Measurements from ENCODE around the gene RMI2.

DNA sequence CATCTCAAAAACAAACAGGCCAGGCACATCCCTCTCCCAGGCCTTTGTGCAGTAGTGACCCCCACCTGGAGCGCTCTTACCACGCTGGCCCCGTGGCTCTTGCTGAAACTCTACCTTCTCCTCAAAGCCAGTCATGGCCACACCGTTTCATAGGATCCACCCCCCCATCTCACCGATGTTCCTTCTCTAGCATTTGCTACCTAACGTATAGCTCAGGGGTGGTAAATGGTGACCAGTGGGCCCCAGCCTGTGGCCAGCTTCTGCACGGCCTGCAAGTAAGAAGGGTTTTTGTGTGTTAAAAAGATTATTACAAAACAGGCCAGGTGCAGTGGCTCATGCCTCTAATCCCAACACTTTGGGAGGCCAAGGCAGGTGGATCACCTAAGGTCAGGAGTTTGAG lies 43.8 kb downstream of the RMI2 start:
- TF ChIP-seq POLR2AphosphoS5 (IDR thresholded peaks at IDR 0.05), result no peak
- TF ChIP-seq POLR2A (IDR thresholded peaks at IDR 0.05), result no peak
